ENCODE data around the gene DAB2IP. TPM values are rescaled to one million over a fixed set of nuclear protein-coding genes. Genes with fewer than 3 reads are reported as not detected.

The DAB2IP gene
- total RNA-seq, 1 experiment from 2014 or later, result 31.0 TPM

DNA sequence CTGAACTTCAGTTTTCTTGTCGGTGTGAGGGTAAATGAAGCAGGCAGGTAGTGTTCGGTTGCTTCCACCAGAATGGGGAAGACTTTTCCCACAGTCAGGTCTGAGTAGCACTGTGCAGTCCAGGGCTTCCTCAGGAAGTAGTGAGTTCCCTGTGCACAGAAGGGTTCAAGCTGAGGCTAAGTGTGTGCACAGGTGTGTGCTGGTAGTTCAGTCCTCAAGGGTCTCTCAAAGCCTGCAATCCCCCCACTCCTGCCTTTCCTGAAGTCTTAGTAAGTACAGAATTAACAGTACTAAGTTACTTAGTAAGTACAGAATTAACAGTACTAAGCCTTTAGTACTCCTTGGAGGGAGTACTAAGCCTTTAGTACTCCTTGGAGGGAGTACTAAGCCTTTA is 1.4 kb downstream of the DAB2IP start:
- intact Hi-C loops (cut with micrococcal nuclease), result no loop called here
- H3K9me3 ChIP-seq (ENCODE audit: control insufficient read depth in 1 of 2, insufficient read depth in 1 of 2, low read depth in 1 of 2, low read length in 2 of 2), result no peaks in the 10 kb centered on the region
- H3K9ac ChIP-seq (ENCODE audit: low read length), result no peak overlapping the region
- POLR2A ChIA-PET, result no interaction called here
- H3K79me2 ChIP-seq (ENCODE audit: insufficient read depth, low read length), result peaks cover 6% of the 10 kb centered on the region; the same call in 1 of the 2 replicates
- H4K20me1 ChIP-seq (ENCODE audit: insufficient read depth), result no peaks in the 10 kb centered on the region
- no peaks in the 10 kb centered on the region for H3K9me2 ChIP-seq (ENCODE audit: insufficient read depth)
- H2AFZ ChIP-seq (ENCODE audit: low read depth, low read length, poor library complexity, severe bottlenecking), result no peak overlapping the region
- H3K4me3 ChIP-seq (replicated peaks in 1 of 2; ENCODE audit: low read depth in 1 of 2, low read length in 2 of 2), result no peak overlapping the region
- H3K36me3 ChIP-seq (ENCODE audit: control insufficient read depth in 1 of 2, insufficient read depth in 2 of 2, low read length in 2 of 2), result no peaks in the 10 kb centered on the region
- H3K4me2 ChIP-seq (ENCODE audit: low read length), result peak overlapping the region; percentile 93
- CTCF ChIA-PET, result no interaction called here
- H3K27me3 ChIP-seq (ENCODE audit: insufficient read depth, low read length), result no peaks in the 10 kb centered on the region
- no peak overlapping the region; the same call in 1 of the 2 replicates for H3K27ac ChIP-seq (ENCODE audit: low read depth, low read length)
- RAD21 ChIA-PET (ENCODE audit: low non-redundant PET in 1 of 2, low total read pairs in 2 of 2, uncharacterized antibody in 2 of 2, unreplicated experiment in 2 of 2), result no interaction called here
- BruUV-seq (replicated peaks), result no TSS peak
- TF ChIP-seq EZH2phosphoT487 (IDR thresholded peaks at IDR 0.05; ENCODE audit: borderline replicate concordance), result no peak
- no peak for TF ChIP-seq SRF (IDR thresholded peaks at IDR 0.05; ENCODE audit: low read depth)
- TF ChIP-seq EZH2 (IDR thresholded peaks at IDR 0.05), result no peak
- no peak for TF ChIP-seq SIN3A (IDR thresholded peaks at IDR 0.05; ENCODE audit: low read depth)
- no peak for TF ChIP-seq ZNF274 (IDR thresholded peaks at IDR 0.05; ENCODE audit: low read depth, low read length)
- TF ChIP-seq, protein P1, sequence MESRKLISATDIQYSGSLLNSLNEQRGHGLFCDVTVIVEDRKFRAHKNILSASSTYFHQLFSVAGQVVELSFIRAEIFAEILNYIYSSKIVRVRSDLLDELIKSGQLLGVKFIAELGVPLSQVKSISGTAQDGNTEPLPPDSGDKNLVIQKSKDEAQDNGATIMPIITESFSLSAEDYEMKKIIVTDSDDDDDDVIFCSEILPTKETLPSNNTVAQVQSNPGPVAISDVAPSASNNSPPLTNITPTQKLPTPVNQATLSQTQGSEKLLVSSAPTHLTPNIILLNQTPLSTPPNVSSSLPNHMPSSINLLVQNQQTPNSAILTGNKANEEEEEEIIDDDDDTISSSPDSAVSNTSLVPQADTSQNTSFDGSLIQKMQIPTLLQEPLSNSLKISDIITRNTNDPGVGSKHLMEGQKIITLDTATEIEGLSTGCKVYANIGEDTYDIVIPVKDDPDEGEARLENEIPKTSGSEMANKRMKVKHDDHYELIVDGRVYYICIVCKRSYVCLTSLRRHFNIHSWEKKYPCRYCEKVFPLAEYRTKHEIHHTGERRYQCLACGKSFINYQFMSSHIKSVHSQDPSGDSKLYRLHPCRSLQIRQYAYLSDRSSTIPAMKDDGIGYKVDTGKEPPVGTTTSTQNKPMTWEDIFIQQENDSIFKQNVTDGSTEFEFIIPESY (IDR thresholded peaks at IDR 0.05; ENCODE audit: extremely low read depth, insufficient replicate concordance, low read length), result no peak
- TF ChIP-seq TCF7L2 (IDR thresholded peaks at IDR 0.05; ENCODE audit: borderline replicate concordance, extremely low read depth, insufficient read depth, insufficient read length), result no peak
- H3K4me1 ChIP-seq (ENCODE audit: control insufficient read depth in 1 of 2, insufficient read depth in 2 of 2, low read length in 2 of 2), result peaks cover 42 to 56% of the 10 kb centered on the region in 2 experiments
- no peak for DNase-seq (ENCODE audit: low read depth, low spot score)
- ATAC-seq, result no peak

Data from HCT116 (cell line).